HCT116 (cell line): ENCODE results near the gene TMEM151A. TPM values are rescaled to one million over a fixed set of nuclear protein-coding genes. Genes with fewer than 3 reads are reported as not detected.

Experiments
- ATAC-seq: fragments of 200-7000 bp; cut with Tn5 transposase; 2 replicates; pipeline ENCODE4 v1.9.1; 2020; ENCODE audit warnings: mild to moderate bottlenecking, moderate library complexity
- BruUV-seq: library from RNA; stranded (reverse); fragments of 400-500 nt; replicated peaks from 2 replicates; lab custom pipeline; 2021; lab: Mats Ljungman, UMichigan
- CTCF ChIA-PET: fragments of 300-600 bp; sonication (Branson Sonifier 250); formaldehyde crosslinking; loops from one replicate; lab custom pipeline; 2021; ENCODE audit warnings: antibody characterized with exemption; lab: Charles Lee
- POLR2A ChIA-PET: fragments of 300-600, 350-600 bp; sonication (Branson Sonifier 250); formaldehyde crosslinking; loops from one replicate; lab custom pipeline; 2021; ENCODE audit warnings: antibody characterized with exemption; lab: Charles Lee
- RAD21 ChIA-PET, 2 experiments: fragments of 300-600 bp; sonication (Branson Sonifier 250); formaldehyde crosslinking; loops; one replicate each; lab custom pipeline; 2023; ENCODE audit warnings: low total read pairs in 2 of 2; ENCODE audit not compliant: uncharacterized antibody in 2 of 2, unreplicated experiment in 2 of 2, low non-redundant PET in 1 of 2; lab: Charles Lee
- DNase-seq: peaks from one replicate; pipeline ENCODE4 v3.0.0-alpha.2; 2010; ENCODE audit warnings: low read depth, low spot score
- H2AFZ ChIP-seq: fragments of 200-600 bp; shearing (Covaris generic), sonication (generic); 2 replicates; pipeline ENCODE4 v1.6.1; 2017; ENCODE audit warnings: low read depth, mixed run types, mixed read lengths, antibody characterized with exemption, low read length; ENCODE audit not compliant: poor library complexity, severe bottlenecking
- H3K27ac ChIP-seq: 2 replicates; pipeline ENCODE4 v1.5.1; 2012; ENCODE audit warnings: low read depth, low read length
- H3K27me3 ChIP-seq: fragments of 200-600 bp; sonication (generic); 2 replicates; pipeline ENCODE4 v1.6.1; 2016; ENCODE audit warnings: mixed run types, low read length, mixed read lengths; ENCODE audit not compliant: insufficient read depth
- H3K36me3 ChIP-seq, 2 experiments: fragments of 200-500 bp in 1 of 2; fragments of 200-600 bp in 1 of 2; sonication (Bioruptor generic) in 1 of 2; sonication (generic) in 1 of 2; 2 replicates each; pipeline versions ENCODE4 v1.5.1 to v1.6.1; 2014 to 2016; ENCODE audit warnings: low read length in 2 of 2, inconsistent platforms in 1 of 2, mixed read lengths in 1 of 2, mixed run types in 1 of 2; ENCODE audit not compliant: insufficient read depth in 2 of 2, control insufficient read depth in 1 of 2
- H3K4me1 ChIP-seq, 2 experiments: fragments of 200-600 bp in 1 of 2; sonication (generic) in 1 of 2; 2 replicates each; pipeline versions ENCODE4 v1.5.1 to v1.6.1; 2012 to 2017; ENCODE audit warnings: low read length in 2 of 2, inconsistent platforms in 1 of 2, mild to moderate bottlenecking in 1 of 2, mixed read lengths in 1 of 2, mixed run types in 1 of 2, moderate library complexity in 1 of 2; ENCODE audit not compliant: insufficient read depth in 2 of 2, control insufficient read depth in 1 of 2
- H3K4me2 ChIP-seq: fragments of 200-600 bp; sonication (generic); 2 replicates; pipeline ENCODE4 v1.6.1; 2017; ENCODE audit warnings: mixed run types, low read length, mixed read lengths
- H3K4me3 ChIP-seq, 2 experiments: fragments of 200-600 bp in 1 of 2; sonication (generic) in 1 of 2; replicated peaks in 1 of 2; 2 replicates each; pipeline ENCODE4 v1.5.1; 2011 to 2016; ENCODE audit warnings: low read length in 2 of 2, control low read depth in 1 of 2, low read depth in 1 of 2, mild to moderate bottlenecking in 1 of 2, mixed read lengths in 1 of 2, mixed run types in 1 of 2
- H3K79me2 ChIP-seq: fragments of 200-600 bp; sonication (generic); 2 replicates; pipeline ENCODE4 v1.6.1; 2017; ENCODE audit warnings: mild to moderate bottlenecking, mixed run types, low read length, moderate library complexity, mixed read lengths; ENCODE audit not compliant: insufficient read depth
- H3K9ac ChIP-seq: fragments of 200-600 bp; sonication (generic); 2 replicates; pipeline ENCODE4 v1.6.1; 2016; ENCODE audit warnings: low read length, mixed read lengths
- H3K9me2 ChIP-seq: fragments of 200-600 bp; sonication (generic), shearing (Covaris generic); 2 replicates; pipeline ENCODE4 v1.6.1; 2017; ENCODE audit warnings: mixed run types, mild to moderate bottlenecking, moderate library complexity; ENCODE audit not compliant: insufficient read depth
- H3K9me3 ChIP-seq, 2 experiments: fragments of 200-500 bp in 1 of 2; fragments of 200-600 bp in 1 of 2; sonication (Bioruptor generic) in 1 of 2; sonication (generic) in 1 of 2; 2 replicates each; pipeline ENCODE4 v1.6.1; 2014 to 2017; ENCODE audit warnings: low read length in 2 of 2, mixed read lengths in 2 of 2, inconsistent platforms in 1 of 2, low read depth in 1 of 2, mild to moderate bottlenecking in 1 of 2, mixed run types in 1 of 2, moderate library complexity in 1 of 2; ENCODE audit not compliant: control insufficient read depth in 1 of 2, insufficient read depth in 1 of 2
- H4K20me1 ChIP-seq: fragments of 200-600 bp; sonication (generic), shearing (Covaris generic); 2 replicates; pipeline ENCODE4 v1.6.1; 2017; ENCODE audit warnings: mixed run types, mild to moderate bottlenecking, moderate library complexity; ENCODE audit not compliant: insufficient read depth
- CEBPB ChIP-seq: IDR thresholded peaks from 2 replicates; pipeline ENCODE4 v1.6.1; 2012; ENCODE audit warnings: low read depth
- EGR1 ChIP-seq: IDR thresholded peaks from 2 replicates; pipeline ENCODE4 v1.6.1; 2012; ENCODE audit warnings: low read depth
- EZH2 ChIP-seq: fragments of 200-600 bp; sonication (generic); IDR thresholded peaks from 2 replicates; pipeline ENCODE4 v1.6.1; 2017; ENCODE audit warnings: antibody characterized with exemption, mixed run types
- FOSL1 ChIP-seq: IDR thresholded peaks from 2 replicates; pipeline ENCODE4 v1.6.1; 2012; ENCODE audit warnings: low read depth
- POLR2A ChIP-seq: IDR thresholded peaks from 2 replicates; pipeline ENCODE4 v1.7.0; 2011; ENCODE audit warnings: borderline replicate concordance; ENCODE audit not compliant: insufficient read depth, insufficient read length; ENCODE audit errors: extremely low read depth
- POLR2AphosphoS5 ChIP-seq: IDR thresholded peaks from 2 replicates; pipeline ENCODE4 v1.6.1; 2011; ENCODE audit warnings: mild to moderate bottlenecking, low read depth, low read length, moderate library complexity
- SIN3A ChIP-seq: IDR thresholded peaks from 2 replicates; pipeline ENCODE4 v1.6.1; 2012; ENCODE audit warnings: low read depth
- SP1 ChIP-seq: IDR thresholded peaks from 2 replicates; pipeline ENCODE4 v1.6.1; 2012; ENCODE audit warnings: low read depth
- TCF7L2 ChIP-seq: IDR thresholded peaks from 2 replicates; pipeline ENCODE4 v1.7.0; 2011; ENCODE audit warnings: borderline replicate concordance, inconsistent platforms; ENCODE audit not compliant: insufficient read depth, insufficient read length; ENCODE audit errors: extremely low read depth
- YY1 ChIP-seq: IDR thresholded peaks from 2 replicates; pipeline ENCODE4 v1.6.1; 2011; ENCODE audit warnings: low read length, low read depth, moderate library complexity, mild to moderate bottlenecking; ENCODE audit not compliant: insufficient replicate concordance; ENCODE audit errors: extremely low read depth
- ZFX ChIP-seq: fragments of 450-650 bp; IDR thresholded peaks from 2 replicates; pipeline ENCODE4 v1.6.1; 2017
- intact Hi-C: fragments of 100-400 bp; cut with micrococcal nuclease; formaldehyde crosslinking; loops from 2 replicates; pipeline ENCODE4 v1.10.0; 2022
- total RNA-seq: library from RNA; stranded (reverse); gene quantifications from one replicate; pipeline ENCODE4 v1.2.1, GENCODE V29; 2021; ENCODE audit not compliant: unreplicated experiment
- TF ChIP-seq, protein P1 (sequence below): IDR thresholded peaks from 2 replicates; pipeline ENCODE4 v1.6.1; 2012
- TF ChIP-seq, protein P2 (sequence below): IDR thresholded peaks from 2 replicates; pipeline ENCODE4 v1.6.1; 2011; ENCODE audit warnings: mild to moderate bottlenecking, low read length, moderate library complexity; ENCODE audit not compliant: insufficient replicate concordance; ENCODE audit errors: extremely low read depth
- TF ChIP-seq, protein P3 (sequence below): IDR thresholded peaks from 2 replicates; pipeline ENCODE4 v1.6.1; 2012; ENCODE audit warnings: low read depth

TMEM151A gene
- total RNA-seq, 1 experiment from 2014 or later, result 5.9 TPM

DNA sequence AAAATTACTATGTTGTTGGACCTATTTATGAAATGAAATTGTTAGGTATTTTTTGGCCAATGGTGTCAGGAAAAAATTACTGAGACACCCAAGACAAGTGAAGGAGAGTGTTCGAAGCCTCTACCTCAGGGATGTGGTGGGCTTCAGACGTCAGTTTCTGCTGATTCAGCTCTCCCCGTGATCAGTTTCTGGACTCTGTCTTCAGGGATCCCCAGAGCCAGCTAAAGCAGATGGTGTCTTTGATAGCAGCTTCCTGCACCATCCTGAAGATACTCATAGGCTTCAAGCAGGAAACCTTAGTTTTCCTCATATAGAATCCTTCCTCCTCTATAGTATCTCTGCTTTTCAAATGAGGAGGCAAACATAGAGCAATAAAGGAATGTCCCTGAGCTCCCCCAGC lies 17.8 kb downstream of the TMEM151A start:
- ChIA-PET RAD21 (no interaction called here), CTCF (interaction anchor here (1.0 kb wide), 1 partner anchor 79 kb away, joined by 3 read pairs; no protein-coding TSS in a partner anchor), POLR2A (no interaction called here)
- Histone ChIP-seq H3K9me3 (no peaks in the 10 kb centered on the region), H3K27me3 (no peaks in the 10 kb centered on the region), H3K4me2 (no peak overlapping the region), H3K9me2 (no peaks in the 10 kb centered on the region), H2AFZ (no peak overlapping the region), H3K36me3 (no peaks in the 10 kb centered on the region), H3K4me1 (peaks cover 16 to 37% of the 10 kb centered on the region in 2 experiments), H3K27ac (no peak overlapping the region), H3K79me2 (no peaks in the 10 kb centered on the region), H3K9ac (no peak overlapping the region), H3K4me3 (no peak overlapping the region), H4K20me1 (no peaks in the 10 kb centered on the region)
- TF ChIP-seq EGR1 (no peak), YY1 (no peak), EZH2 (no peak), SP1 (no peak), SIN3A (no peak)
- TF ChIP-seq, protein P1, sequence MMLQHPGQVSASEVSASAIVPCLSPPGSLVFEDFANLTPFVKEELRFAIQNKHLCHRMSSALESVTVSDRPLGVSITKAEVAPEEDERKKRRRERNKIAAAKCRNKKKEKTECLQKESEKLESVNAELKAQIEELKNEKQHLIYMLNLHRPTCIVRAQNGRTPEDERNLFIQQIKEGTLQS, result no peak
- ATAC-seq, result no peak
- BruUV-seq, result no TSS peak
- intact Hi-C loops, result no loop called here
- DNase-seq, result no peak

DNA sequence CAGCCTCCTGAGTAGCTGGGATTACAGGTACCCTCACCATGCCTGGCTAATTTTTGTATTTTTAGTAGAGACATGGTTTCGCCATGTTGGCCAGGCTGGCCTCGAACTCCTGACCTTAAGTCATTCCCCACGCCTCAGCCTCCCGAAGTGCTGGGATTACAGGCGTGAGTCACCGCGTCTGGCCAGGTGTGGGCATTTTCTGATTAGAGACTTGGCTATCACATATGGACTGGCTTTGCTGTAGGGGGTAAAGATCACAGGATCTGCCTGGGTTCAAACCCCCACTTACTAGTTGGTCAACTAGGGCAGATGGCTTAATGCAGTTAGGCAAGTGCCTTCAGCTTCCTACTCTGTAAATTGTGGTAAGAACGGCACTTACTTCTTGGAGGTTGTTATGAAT lies 18.6 kb downstream of the TMEM151A start:
- BruUV-seq, result no TSS peak
- intact Hi-C loops, result loop anchor here (5.0 kb wide), 2 partner anchors 62 to 77 kb away; partner anchors contain the start of gene SLC29A2
- H3K9ac ChIP-seq, result no peak overlapping the region
- no peaks in the 10 kb centered on the region for H3K79me2 ChIP-seq
- RAD21 ChIA-PET, result interaction anchor here in 1 of 2 experiments (2.9 kb wide), 1 partner anchor 25 kb away, joined by 12 read pairs; the partner anchor contains the start of gene RIN1
- DNase-seq, result no peak
- H3K4me3 ChIP-seq, result no peak overlapping the region
- no peaks in the 10 kb centered on the region for H3K9me2 ChIP-seq
- H2AFZ ChIP-seq, result no peak overlapping the region
- no peaks in the 10 kb centered on the region for H3K36me3 ChIP-seq
- ATAC-seq, result no peak
- H3K27me3 ChIP-seq, result no peaks in the 10 kb centered on the region
- no peaks in the 10 kb centered on the region for H4K20me1 ChIP-seq
- TF ChIP-seq POLR2A (no peak), POLR2AphosphoS5 (no peak), FOSL1 (no peak), SIN3A (no peak), TCF7L2 (no peak), CEBPB (no peak), ZFX (no peak)
- TF ChIP-seq, protein P2, sequence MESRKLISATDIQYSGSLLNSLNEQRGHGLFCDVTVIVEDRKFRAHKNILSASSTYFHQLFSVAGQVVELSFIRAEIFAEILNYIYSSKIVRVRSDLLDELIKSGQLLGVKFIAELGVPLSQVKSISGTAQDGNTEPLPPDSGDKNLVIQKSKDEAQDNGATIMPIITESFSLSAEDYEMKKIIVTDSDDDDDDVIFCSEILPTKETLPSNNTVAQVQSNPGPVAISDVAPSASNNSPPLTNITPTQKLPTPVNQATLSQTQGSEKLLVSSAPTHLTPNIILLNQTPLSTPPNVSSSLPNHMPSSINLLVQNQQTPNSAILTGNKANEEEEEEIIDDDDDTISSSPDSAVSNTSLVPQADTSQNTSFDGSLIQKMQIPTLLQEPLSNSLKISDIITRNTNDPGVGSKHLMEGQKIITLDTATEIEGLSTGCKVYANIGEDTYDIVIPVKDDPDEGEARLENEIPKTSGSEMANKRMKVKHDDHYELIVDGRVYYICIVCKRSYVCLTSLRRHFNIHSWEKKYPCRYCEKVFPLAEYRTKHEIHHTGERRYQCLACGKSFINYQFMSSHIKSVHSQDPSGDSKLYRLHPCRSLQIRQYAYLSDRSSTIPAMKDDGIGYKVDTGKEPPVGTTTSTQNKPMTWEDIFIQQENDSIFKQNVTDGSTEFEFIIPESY, result no peak
- TF ChIP-seq, protein P3, sequence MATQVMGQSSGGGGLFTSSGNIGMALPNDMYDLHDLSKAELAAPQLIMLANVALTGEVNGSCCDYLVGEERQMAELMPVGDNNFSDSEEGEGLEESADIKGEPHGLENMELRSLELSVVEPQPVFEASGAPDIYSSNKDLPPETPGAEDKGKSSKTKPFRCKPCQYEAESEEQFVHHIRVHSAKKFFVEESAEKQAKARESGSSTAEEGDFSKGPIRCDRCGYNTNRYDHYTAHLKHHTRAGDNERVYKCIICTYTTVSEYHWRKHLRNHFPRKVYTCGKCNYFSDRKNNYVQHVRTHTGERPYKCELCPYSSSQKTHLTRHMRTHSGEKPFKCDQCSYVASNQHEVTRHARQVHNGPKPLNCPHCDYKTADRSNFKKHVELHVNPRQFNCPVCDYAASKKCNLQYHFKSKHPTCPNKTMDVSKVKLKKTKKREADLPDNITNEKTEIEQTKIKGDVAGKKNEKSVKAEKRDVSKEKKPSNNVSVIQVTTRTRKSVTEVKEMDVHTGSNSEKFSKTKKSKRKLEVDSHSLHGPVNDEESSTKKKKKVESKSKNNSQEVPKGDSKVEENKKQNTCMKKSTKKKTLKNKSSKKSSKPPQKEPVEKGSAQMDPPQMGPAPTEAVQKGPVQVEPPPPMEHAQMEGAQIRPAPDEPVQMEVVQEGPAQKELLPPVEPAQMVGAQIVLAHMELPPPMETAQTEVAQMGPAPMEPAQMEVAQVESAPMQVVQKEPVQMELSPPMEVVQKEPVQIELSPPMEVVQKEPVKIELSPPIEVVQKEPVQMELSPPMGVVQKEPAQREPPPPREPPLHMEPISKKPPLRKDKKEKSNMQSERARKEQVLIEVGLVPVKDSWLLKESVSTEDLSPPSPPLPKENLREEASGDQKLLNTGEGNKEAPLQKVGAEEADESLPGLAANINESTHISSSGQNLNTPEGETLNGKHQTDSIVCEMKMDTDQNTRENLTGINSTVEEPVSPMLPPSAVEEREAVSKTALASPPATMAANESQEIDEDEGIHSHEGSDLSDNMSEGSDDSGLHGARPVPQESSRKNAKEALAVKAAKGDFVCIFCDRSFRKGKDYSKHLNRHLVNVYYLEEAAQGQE, result no peak
- H3K27ac ChIP-seq, result no peak overlapping the region
- POLR2A ChIA-PET, result no interaction called here
- H3K9me3 ChIP-seq, result no peaks in the 10 kb centered on the region
- peaks cover 16 to 37% of the 10 kb centered on the region in 2 experiments for H3K4me1 ChIP-seq
- CTCF ChIA-PET, result interaction anchor here (2.6 to 3.4 kb wide), 2 partner anchors 22 to 76 kb away, joined by 25 to 121 read pairs; partner anchors contain the start of gene YIF1A
- no peak overlapping the region for H3K4me2 ChIP-seq
